ACC112 (cell line): ENCODE data around the gene BBS9.

Experiments used
- H2AFZ ChIP-seq: fragments of 200-600 bp; sonication (generic); one replicate; pipeline ENCODE4 v1.6.0; 2017; ENCODE audit warnings: antibody characterized with exemption, low read length; ENCODE audit not compliant: unreplicated experiment
- H3K27ac ChIP-seq: fragments of 200-600 bp; sonication (generic); 2 replicates; pipeline ENCODE4 v1.5.1; 2014; ENCODE audit warnings: low read depth, mild to moderate bottlenecking, antibody characterized with exemption, low read length, moderate library complexity
- H3K27me3 ChIP-seq: fragments of 200-600 bp; sonication (generic); 2 replicates; pipeline ENCODE4 v1.6.1; 2014; ENCODE audit warnings: mild to moderate bottlenecking, antibody characterized with exemption, low read length, moderate library complexity, mixed read lengths; ENCODE audit not compliant: insufficient read depth
- H3K36me3 ChIP-seq: fragments of 200-600 bp; sonication (generic); 2 replicates; pipeline ENCODE4 v1.6.1; 2016; ENCODE audit warnings: mild to moderate bottlenecking, antibody characterized with exemption, low read length, moderate library complexity, mixed read lengths; ENCODE audit not compliant: insufficient read depth
- H3K4me1 ChIP-seq: fragments of 200-600 bp; sonication (generic); one replicate; pipeline ENCODE4 v1.6.1; 2016; ENCODE audit warnings: low read length, mixed read lengths; ENCODE audit not compliant: insufficient read depth, unreplicated experiment, control insufficient read depth
- H3K4me3 ChIP-seq: fragments of 200-600 bp; sonication (generic); 2 replicates; pipeline ENCODE4 v1.5.1; 2014; ENCODE audit warnings: mild to moderate bottlenecking, low read depth, low read length
- H3K79me2 ChIP-seq: fragments of 200-600 bp; sonication (generic); one replicate; pipeline ENCODE4 v1.6.0; 2016; ENCODE audit warnings: low read length; ENCODE audit not compliant: control insufficient read depth, unreplicated experiment, insufficient read depth

Gene BBS9

DNA sequence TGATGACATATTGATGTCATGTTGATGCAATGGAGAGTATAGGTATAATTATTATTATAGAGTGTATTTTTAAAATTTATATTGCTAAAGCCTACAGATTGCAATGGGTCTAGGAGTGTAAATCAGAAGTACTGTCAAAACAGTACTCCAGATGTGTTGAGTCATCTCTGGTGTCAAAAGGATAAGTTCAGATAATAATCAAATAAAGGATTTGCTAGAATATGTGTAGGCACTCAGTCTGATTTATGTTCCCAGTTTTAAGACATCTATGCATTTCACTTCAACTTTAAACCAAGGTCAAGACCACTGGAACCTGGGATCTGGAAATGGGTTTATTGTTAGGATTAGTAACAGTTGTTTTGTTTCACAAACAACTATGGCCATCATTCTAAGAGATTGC lies 433.6 kb downstream of the BBS9 start:
- Histone ChIP-seq H3K4me3 (no peak overlapping the region), H3K4me1 (no peaks in the 10 kb centered on the region), H3K79me2 (no peaks in the 10 kb centered on the region), H2AFZ (no peak overlapping the region), H3K27me3 (no peaks in the 10 kb centered on the region), H3K36me3 (no peaks in the 10 kb centered on the region), H3K27ac (no peak overlapping the region)

- Histone ChIP-seq H3K4me3 (no peak overlapping the region), H3K4me1 (no peaks in the 10 kb centered on the region), H3K36me3 (no peaks in the 10 kb centered on the region), H3K79me2 (no peaks in the 10 kb centered on the region), H3K27ac (no peak overlapping the region), H2AFZ (no peak overlapping the region), H3K27me3 (no peaks in the 10 kb centered on the region)
Measured at GRCh38 chr7:33563651-33564050, 434.3 kb downstream of the BBS9 start.

- Histone ChIP-seq H3K36me3 (no peaks in the 10 kb centered on the region), H3K27ac (no peak overlapping the region), H3K79me2 (no peaks in the 10 kb centered on the region), H2AFZ (no peak overlapping the region), H3K27me3 (no peaks in the 10 kb centered on the region), H3K4me3 (no peak overlapping the region), H3K4me1 (no peaks in the 10 kb centered on the region)
Measured at GRCh38 chr7:33578166-33578565, 448.8 kb downstream of the BBS9 start.

DNA sequence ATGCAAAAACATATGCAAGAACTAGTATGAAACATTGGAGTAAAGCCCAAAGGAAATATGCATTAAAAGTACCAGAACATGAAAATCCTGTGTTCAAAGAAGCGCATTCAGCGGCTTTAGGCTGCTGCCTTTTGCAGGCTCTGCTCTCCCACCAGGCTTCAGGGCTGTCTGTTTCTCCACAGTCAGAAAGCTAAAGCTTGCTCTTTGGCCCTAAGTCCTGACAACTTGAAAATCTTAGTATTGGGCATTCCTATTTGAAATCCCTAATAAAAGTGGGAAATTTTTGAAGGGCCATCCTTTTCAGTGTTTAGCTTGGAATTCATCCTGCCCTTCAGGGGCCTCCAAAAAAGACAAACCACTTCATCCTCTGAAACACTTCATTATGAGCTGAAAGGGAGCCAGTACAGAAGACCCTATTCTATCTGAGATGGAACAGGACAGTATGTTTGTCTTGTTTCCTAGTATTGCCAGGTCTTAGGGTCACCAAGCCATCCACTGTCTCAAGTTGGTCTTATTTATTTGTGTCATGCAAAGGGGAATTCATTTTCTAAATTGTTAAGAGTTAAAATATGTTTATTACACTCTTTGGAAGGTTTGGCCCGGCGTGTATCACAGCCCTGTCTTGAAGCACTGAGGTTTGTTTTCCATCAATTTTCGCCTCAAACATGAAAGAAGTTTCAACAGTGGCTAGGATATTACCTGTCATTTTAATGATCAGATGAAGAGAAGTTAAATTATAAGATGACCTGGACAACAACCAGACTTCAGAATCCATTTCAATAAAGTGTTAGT lies 449.7 kb downstream of the BBS9 start:
- no peak overlapping the region for H2AFZ ChIP-seq
- H3K79me2 ChIP-seq: no peaks in the 10 kb centered on the region
- no peaks in the 10 kb centered on the region for H3K27me3 ChIP-seq
- no peaks in the 10 kb centered on the region for H3K36me3 ChIP-seq
- no peak overlapping the region for H3K27ac ChIP-seq
- no peaks in the 10 kb centered on the region for H3K4me1 ChIP-seq
- H3K4me3 ChIP-seq: no peak overlapping the region

DNA sequence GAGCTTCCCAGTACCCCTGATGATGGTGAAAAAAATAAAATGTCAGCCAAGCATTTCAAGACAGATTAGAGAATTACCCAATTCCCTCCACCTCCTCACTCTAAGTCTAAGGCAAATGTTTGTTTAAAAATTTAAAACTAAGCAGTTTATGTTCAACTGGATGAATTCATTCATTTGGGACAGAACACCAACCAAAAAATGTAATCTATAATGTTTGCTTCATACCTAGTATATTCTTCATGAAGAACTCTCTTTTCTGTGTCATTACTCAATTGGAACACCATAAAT lies 450.3 kb downstream of the BBS9 start:
- Histone ChIP-seq H3K79me2 (no peaks in the 10 kb centered on the region), H3K4me1 (no peaks in the 10 kb centered on the region), H3K27me3 (no peaks in the 10 kb centered on the region), H2AFZ (no peak overlapping the region), H3K4me3 (no peak overlapping the region), H3K27ac (no peak overlapping the region), H3K36me3 (no peaks in the 10 kb centered on the region)

- Histone ChIP-seq H3K4me1 (no peaks in the 10 kb centered on the region), H3K27ac (no peak overlapping the region), H3K4me3 (no peak overlapping the region), H3K27me3 (no peaks in the 10 kb centered on the region), H3K79me2 (no peaks in the 10 kb centered on the region), H2AFZ (no peak overlapping the region), H3K36me3 (no peaks in the 10 kb centered on the region)
Measured at GRCh38 chr7:33581236-33581635, 451.9 kb downstream of the BBS9 start.

DNA sequence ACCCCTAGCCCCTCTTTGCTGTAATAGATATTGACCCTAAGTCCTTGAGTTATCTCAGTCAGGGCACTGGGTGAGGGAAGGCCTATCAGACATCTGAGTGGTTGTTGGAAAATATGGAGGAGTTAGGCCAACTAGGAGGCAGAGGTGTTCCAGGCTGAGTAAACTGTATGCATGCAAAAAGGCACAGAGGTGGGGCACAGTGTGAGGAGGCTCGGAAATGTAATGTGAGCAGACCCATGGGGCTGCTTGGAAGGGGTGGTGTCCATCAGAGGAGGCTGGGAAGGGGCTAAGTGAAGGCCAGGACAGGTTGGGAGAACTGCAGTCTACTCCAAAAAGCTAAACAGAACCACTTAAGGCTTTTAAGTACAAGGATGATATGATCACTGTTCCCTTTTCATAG lies 452.7 kb downstream of the BBS9 start:
- no peaks in the 10 kb centered on the region for H3K79me2 ChIP-seq
- H3K4me3 ChIP-seq: no peak overlapping the region
- H3K27ac ChIP-seq: no peak overlapping the region
- no peaks in the 10 kb centered on the region for H3K27me3 ChIP-seq
- no peaks in the 10 kb centered on the region for H3K4me1 ChIP-seq
- H3K36me3 ChIP-seq: no peaks in the 10 kb centered on the region
- H2AFZ ChIP-seq: no peak overlapping the region

DNA sequence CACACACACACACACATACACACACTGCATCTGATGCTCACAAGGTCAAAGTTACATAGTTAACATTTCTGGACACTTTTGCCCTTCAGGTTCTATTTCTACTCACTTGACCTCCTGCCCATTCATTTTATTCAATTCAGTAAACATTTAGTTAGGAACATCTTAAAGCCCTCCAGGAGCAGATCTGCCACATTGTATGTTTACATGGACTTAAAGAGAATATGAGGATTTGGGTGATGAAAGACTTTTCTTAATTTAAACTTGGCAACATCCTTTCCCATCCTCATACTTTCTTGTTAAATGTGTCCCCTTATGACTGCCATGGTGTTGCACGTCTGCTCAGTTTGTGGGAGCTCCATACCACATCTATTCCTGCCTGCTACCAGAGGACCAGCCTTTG lies 453.2 kb downstream of the BBS9 start:
- Histone ChIP-seq H3K4me1 (no peaks in the 10 kb centered on the region), H3K4me3 (no peak overlapping the region), H3K36me3 (no peaks in the 10 kb centered on the region), H2AFZ (no peak overlapping the region), H3K27ac (no peak overlapping the region), H3K79me2 (no peaks in the 10 kb centered on the region), H3K27me3 (no peaks in the 10 kb centered on the region)

DNA sequence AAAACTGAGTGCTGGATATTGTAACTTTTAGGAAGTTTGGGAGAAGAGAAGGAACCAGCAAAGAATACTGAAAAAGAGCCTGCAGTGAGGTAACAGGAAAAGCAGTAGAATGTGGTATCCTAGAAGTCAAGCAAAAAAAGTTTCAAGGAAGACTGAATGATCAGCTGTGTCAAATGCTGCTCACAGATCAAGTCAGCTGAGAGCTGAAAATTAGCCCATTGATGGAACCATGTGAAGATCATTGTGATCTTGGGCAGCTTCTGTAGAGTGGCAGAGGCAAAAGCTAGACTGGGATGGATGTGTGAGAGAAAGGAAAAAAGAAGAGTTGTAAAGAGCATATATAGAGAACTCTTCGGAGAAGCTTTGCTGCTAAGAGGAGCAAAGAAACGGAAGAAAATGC lies 460.5 kb downstream of the BBS9 start:
- Histone ChIP-seq H3K27me3 (no peaks in the 10 kb centered on the region), H3K79me2 (no peaks in the 10 kb centered on the region), H3K4me1 (peaks cover 10% of the 10 kb centered on the region), H3K36me3 (no peaks in the 10 kb centered on the region), H3K27ac (no peak overlapping the region), H3K4me3 (no peak overlapping the region), H2AFZ (no peak overlapping the region)

DNA sequence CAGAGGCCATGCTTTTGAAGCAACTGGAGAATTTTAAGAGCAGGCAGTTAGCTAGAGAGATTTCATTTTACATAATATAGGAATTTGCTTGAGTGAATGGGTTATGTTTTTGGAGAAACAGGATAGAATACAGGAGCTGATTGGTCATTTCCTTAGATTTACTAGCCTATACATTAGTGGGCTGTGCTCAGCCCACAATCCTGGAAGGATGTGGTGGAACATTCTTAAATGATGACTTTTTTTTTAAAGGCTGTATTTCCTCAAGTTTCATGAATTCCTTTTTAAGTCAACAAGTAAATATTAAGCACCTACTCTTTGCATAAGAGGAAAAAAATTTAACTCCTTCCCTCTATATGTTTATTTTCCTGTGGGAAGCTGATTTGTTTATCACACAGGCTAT lies 461.6 kb downstream of the BBS9 start:
- Histone ChIP-seq H3K27me3 (no peaks in the 10 kb centered on the region), H3K27ac (no peak overlapping the region), H3K4me1 (peaks cover 10% of the 10 kb centered on the region), H3K79me2 (no peaks in the 10 kb centered on the region), H2AFZ (no peak overlapping the region), H3K36me3 (no peaks in the 10 kb centered on the region), H3K4me3 (no peak overlapping the region)

DNA sequence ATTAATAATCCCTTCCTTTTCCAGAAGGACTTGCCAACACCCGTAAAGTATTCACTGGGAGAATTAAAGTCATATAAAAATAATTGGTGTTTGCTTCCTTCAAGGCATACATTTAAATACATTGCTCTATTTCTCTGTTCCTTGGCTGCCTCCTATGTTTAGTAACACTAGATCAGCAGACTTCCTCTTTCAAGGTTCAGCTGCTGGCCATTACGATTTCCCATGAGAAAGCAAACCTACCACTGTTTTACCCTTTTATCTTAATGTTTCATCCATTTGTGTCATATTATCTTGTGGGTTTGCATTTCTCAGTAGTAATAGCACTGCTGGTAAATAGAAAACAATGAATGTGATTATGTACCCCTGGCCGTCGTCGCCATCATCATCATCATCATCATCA lies 462.1 kb downstream of the BBS9 start:
- H3K4me1 ChIP-seq: peaks cover 10% of the 10 kb centered on the region
- H3K27me3 ChIP-seq: no peaks in the 10 kb centered on the region
- H3K4me3 ChIP-seq: no peak overlapping the region
- H2AFZ ChIP-seq: no peak overlapping the region
- no peak overlapping the region for H3K27ac ChIP-seq
- no peaks in the 10 kb centered on the region for H3K36me3 ChIP-seq
- H3K79me2 ChIP-seq: no peaks in the 10 kb centered on the region
